ENCODE data around the gene RALGPS1. TPM values are rescaled to one million over a fixed set of nuclear protein-coding genes. Genes with fewer than 3 reads are reported as not detected.
A peak's percentile ranks its signal among the peaks of the same experiment; 100 is the strongest.

The RALGPS1 gene
- total and polyA plus RNA-seq, 2 of the 13 experiments (the other 11 are each of a cell fraction or from before 2014, with no cell fraction given), result 3.7 to 6.5 TPM

GRCh38 chr9:127116088-127116726 lies 201.6 kb downstream of the RALGPS1 start:
- in situ Hi-C loops (cut with HindIII; ENCODE audit: extremely low pct_ligation_motif_present, low pct_unique_long_range_greater_than_20kb), result no loop called here
- no peak for TF ChIP-seq HES4 (CRISPR knock-in tag; IDR thresholded peaks at IDR 0.05; ENCODE audit: borderline replicate concordance)
- no peak for TF ChIP-seq FOXJ3 (CRISPR knock-in tag; IDR thresholded peaks at IDR 0.05; ENCODE audit: borderline replicate concordance)
- TF ChIP-seq ZNF747 (CRISPR knock-in tag; IDR thresholded peaks at IDR 0.05; ENCODE audit: borderline replicate concordance), result no peak
- TF ChIP-seq MIER3 (CRISPR knock-in tag; IDR thresholded peaks at IDR 0.05; ENCODE audit: borderline replicate concordance), result no peak
- TF ChIP-seq ZNF709 (CRISPR knock-in tag; IDR thresholded peaks at IDR 0.05), result no peak
- no peak for TF ChIP-seq ZNF878 (CRISPR knock-in tag; IDR thresholded peaks at IDR 0.05)
- TF ChIP-seq ZNF34 (CRISPR knock-in tag; IDR thresholded peaks at IDR 0.05; ENCODE audit: borderline replicate concordance), result no peak
- Histone ChIP-seq H3K27ac (ENCODE audit: extremely low read length, insufficient read depth, low read length) (no peak overlapping the region), H3K36me3 (replicated peaks in 1 of 2; ENCODE audit: control insufficient read depth in 1 of 2, insufficient read depth in 2 of 2, low read length in 2 of 2) (no peaks in the 10 kb centered on the region), H4K20me1 (ENCODE audit: insufficient read depth, low read length) (no peaks in the 10 kb centered on the region), H3K4me1 (ENCODE audit: insufficient read depth, low read length) (peaks cover 25% of the 10 kb centered on the region), H3K9me3 (ENCODE audit: low read length) (no peaks in the 10 kb centered on the region), H3K4me3 (replicated peaks in 1 of 3; ENCODE audit: insufficient read depth in 1 of 3, low read depth in 2 of 3, low read length in 3 of 3) (no peak overlapping the region), H3K27me3 (ENCODE audit: control insufficient read depth in 1 of 2, insufficient read depth in 2 of 2, low read length in 2 of 2) (no peaks in the 10 kb centered on the region), H2AFZ (ENCODE audit: low read length) (no peak overlapping the region), H3K4me2 (ENCODE audit: low read depth, low read length) (no peak overlapping the region), H3K9ac (ENCODE audit: insufficient read depth, low read depth, low read length) (no peak overlapping the region), H3K79me2 (ENCODE audit: insufficient read depth, low read length) (no peaks in the 10 kb centered on the region)
- ATAC-seq (no peak), FAIRE-seq (no peak), DNase-seq (ENCODE audit: low spot score) (no peak)
- BruUV-seq (replicated peaks), result no TSS peak
- whole genome bisulfite sequencing (ENCODE audit: low lambda C conversion rate), result 70% methylated on average over 3 of the region's 6 CpGs
- ChIA-PET POLR2A (no interaction called here), CTCF (ENCODE audit: low intra/inter-chr PET ratio, low total read pairs) (no interaction called here)
- intact Hi-C loops (cut with micrococcal nuclease; ENCODE audit: unreplicated experiment), result no loop called here

GRCh38 chr9:127116957-127117356 lies 202.4 kb downstream of the RALGPS1 start:
- ChIA-PET POLR2A (no interaction called here), CTCF (ENCODE audit: low intra/inter-chr PET ratio, low total read pairs) (no interaction called here)
- Histone ChIP-seq H3K27ac (ENCODE audit: extremely low read length, insufficient read depth, low read length) (no peak overlapping the region), H3K4me2 (ENCODE audit: low read depth, low read length) (no peak overlapping the region), H2AFZ (ENCODE audit: low read length) (no peak overlapping the region), H3K4me3 (replicated peaks in 1 of 3; ENCODE audit: insufficient read depth in 1 of 3, low read depth in 2 of 3, low read length in 3 of 3) (no peak overlapping the region), H3K4me1 (ENCODE audit: insufficient read depth, low read length) (peaks cover 24% of the 10 kb centered on the region; the same call in 1 of the 2 replicates), H3K36me3 (replicated peaks in 1 of 2; ENCODE audit: control insufficient read depth in 1 of 2, insufficient read depth in 2 of 2, low read length in 2 of 2) (no peaks in the 10 kb centered on the region), H3K9ac (ENCODE audit: insufficient read depth, low read depth, low read length) (no peak overlapping the region), H3K27me3 (ENCODE audit: control insufficient read depth in 1 of 2, insufficient read depth in 2 of 2, low read length in 2 of 2) (no peaks in the 10 kb centered on the region; a peak in 1 of 5 replicates), H3K79me2 (ENCODE audit: insufficient read depth, low read length) (no peaks in the 10 kb centered on the region), H3K9me3 (ENCODE audit: low read length) (no peaks in the 10 kb centered on the region), H4K20me1 (ENCODE audit: insufficient read depth, low read length) (no peaks in the 10 kb centered on the region)
- FAIRE-seq, result no peak
- BruUV-seq (replicated peaks), result no TSS peak
- no peak for TF ChIP-seq ZMAT3 (CRISPR knock-in tag; conservative IDR thresholded peaks at IDR 0.05)
- no peak for TF ChIP-seq ZNF292 (CRISPR knock-in tag; IDR thresholded peaks at IDR 0.05; ENCODE audit: borderline replicate concordance, low read depth)
- TF ChIP-seq FOXO4 (CRISPR knock-in tag; conservative IDR thresholded peaks at IDR 0.05), result 0 out of 2 replicates have a peak, but pooled peaks have one; percentile 25
- no peak for TF ChIP-seq MAFK (conservative IDR thresholded peaks at IDR 0.05 in 1 of 2, IDR thresholded peaks at IDR 0.05 in 1 of 2; ENCODE audit: low read length in 2 of 2)
- in situ Hi-C loops (cut with HindIII; ENCODE audit: extremely low pct_ligation_motif_present, low pct_unique_long_range_greater_than_20kb) (no loop called here), intact Hi-C loops (cut with micrococcal nuclease; ENCODE audit: unreplicated experiment) (no loop called here)
- WGBS (ENCODE audit: low lambda C conversion rate), result 76% methylated on average over 2 of the region's 2 CpGs
- DNase-seq (ENCODE audit: low spot score), result no peak
- ATAC-seq, result no peak

All from HepG2 (cell line).